IMR-90 (cell line): ENCODE data around the gene EIF2B4. TPM values are rescaled to one million over a fixed set of nuclear protein-coding genes. Genes with fewer than 3 reads are reported as not detected.

Experiments used
- ATAC-seq: fragments of 200-7000 bp; cut with Tn5 transposase; 2 replicates; pipeline ENCODE4 v1.9.1; 2020; ENCODE audit warnings: low read depth, mild to moderate bottlenecking, moderate library complexity
- BruUV-seq: library from RNA; stranded (reverse); fragments of 400-500 nt; replicated peaks from 2 replicates; lab custom pipeline; 2021; lab: Mats Ljungman, UMichigan
- CTCF ChIA-PET: fragments of 300-600 bp; formaldehyde crosslinking; extraction: SDS; loops from one replicate; lab custom pipeline; 2021; ENCODE audit warnings: antibody characterized with exemption; lab: Yijun Ruan, JAX
- POLR2A ChIA-PET: fragments of 300-600 bp; sonication (Branson Sonifier 250); formaldehyde crosslinking; loops from one replicate; lab custom pipeline; 2022; ENCODE audit warnings: antibody characterized with exemption; ENCODE audit not compliant: unreplicated experiment; lab: Charles Lee
- DNase-seq: peaks from one replicate; pipeline ENCODE4 v3.0.0; 2013
- H2AFZ ChIP-seq: replicated peaks from 2 replicates; pipeline ENCODE3; 2013; ENCODE audit warnings: low read length, mild to moderate bottlenecking; ENCODE audit not compliant: poor library complexity
- H2AK5ac ChIP-seq: 2 replicates; pipeline ENCODE4 v1.6.1; 2013; ENCODE audit warnings: low read depth, low read length, inconsistent platforms
- H2AK9ac ChIP-seq: replicated peaks from 2 replicates; pipeline ENCODE3; 2013; ENCODE audit warnings: mild to moderate bottlenecking, low read depth, low read length, moderate library complexity; ENCODE audit not compliant: poor library complexity
- H2BK120ac ChIP-seq: 2 replicates; pipeline ENCODE4 v1.6.1; 2013; ENCODE audit warnings: low read depth, low read length, inconsistent platforms
- H2BK15ac ChIP-seq: 3 replicates; pipeline ENCODE4 v1.6.1; 2013; ENCODE audit warnings: low read depth, low read length, inconsistent platforms
- H2BK20ac ChIP-seq: 2 replicates; pipeline ENCODE4 v1.6.1; 2013; ENCODE audit warnings: low read depth, mild to moderate bottlenecking, inconsistent platforms, low read length, moderate library complexity
- H2BK5ac ChIP-seq: 2 replicates; pipeline ENCODE4 v1.6.1; 2013; ENCODE audit warnings: mild to moderate bottlenecking, low read depth, low read length, inconsistent platforms; ENCODE audit not compliant: poor library complexity, severe bottlenecking
- H3K14ac ChIP-seq: replicated peaks from 2 replicates; pipeline ENCODE4 v1.6.1; 2013; ENCODE audit warnings: low read depth, low read length, inconsistent platforms
- H3K18ac ChIP-seq: 2 replicates; pipeline ENCODE4 v1.6.1; 2013; ENCODE audit warnings: low read depth, low read length, control low read depth
- H3K23ac ChIP-seq: 2 replicates; pipeline ENCODE4 v1.6.1; 2013; ENCODE audit warnings: low read depth, low read length, inconsistent platforms
- H3K27ac ChIP-seq: 2 replicates; pipeline ENCODE4 v1.5.1; 2013; ENCODE audit warnings: mild to moderate bottlenecking, control low read depth, low read length; ENCODE audit not compliant: insufficient read depth
- H3K27me3 ChIP-seq: 2 replicates; pipeline ENCODE4 v1.6.1; 2013; ENCODE audit warnings: low read length; ENCODE audit not compliant: control insufficient read depth, insufficient read depth
- H3K36me3 ChIP-seq: 2 replicates; pipeline ENCODE4 v1.6.1; 2013; ENCODE audit warnings: low read length, mixed read lengths; ENCODE audit not compliant: control insufficient read depth, insufficient read depth
- H3K4ac ChIP-seq: 2 replicates; pipeline ENCODE4 v1.6.1; 2013; ENCODE audit warnings: low read depth, low read length, inconsistent platforms
- H3K4me1 ChIP-seq: 2 replicates; pipeline ENCODE4 v1.6.1; 2013; ENCODE audit warnings: low read length, mixed read lengths; ENCODE audit not compliant: control insufficient read depth, insufficient read depth
- H3K4me2 ChIP-seq: 2 replicates; pipeline ENCODE4 v1.6.1; 2013; ENCODE audit warnings: low read depth, mild to moderate bottlenecking, control low read depth, low read length, moderate library complexity
- H3K4me3 ChIP-seq: 2 replicates; pipeline ENCODE4 v1.5.1; 2013; ENCODE audit warnings: low read depth, mild to moderate bottlenecking, control low read depth, low read length, moderate library complexity; ENCODE audit not compliant: insufficient read depth
- H3K56ac ChIP-seq: 2 replicates; pipeline ENCODE4 v1.6.1; 2013; ENCODE audit warnings: low read length, inconsistent platforms; ENCODE audit not compliant: insufficient read depth; ENCODE audit errors: extremely low read depth
- H3K79me1 ChIP-seq, 2 experiments: 2 replicates each; pipeline ENCODE4 v1.6.1; 2013; ENCODE audit warnings: low read length in 2 of 2, inconsistent platforms in 1 of 2, low read depth in 1 of 2
- H3K9ac ChIP-seq: 2 replicates; pipeline ENCODE4 v1.6.1; 2013; ENCODE audit warnings: low read depth, low read length, control low read depth
- H3K9me1 ChIP-seq: 2 replicates; pipeline ENCODE4 v1.6.1; 2013; ENCODE audit warnings: low read length, inconsistent platforms; ENCODE audit not compliant: insufficient read depth
- H3K9me3 ChIP-seq: 2 replicates; pipeline ENCODE4 v1.6.1; 2013; ENCODE audit warnings: low read length; ENCODE audit not compliant: control insufficient read depth, insufficient read depth
- H4K20me1 ChIP-seq: 2 replicates; pipeline ENCODE4 v1.6.1; 2013; ENCODE audit warnings: low read length, inconsistent platforms; ENCODE audit not compliant: insufficient read depth
- H4K5ac ChIP-seq: 2 replicates; pipeline ENCODE4 v1.6.1; 2013; ENCODE audit warnings: mild to moderate bottlenecking, low read depth, low read length, control low read depth
- H4K8ac ChIP-seq, 2 experiments: 2 replicates each; pipeline ENCODE4 v1.6.1; 2013; ENCODE audit warnings: low read depth in 2 of 2, low read length in 2 of 2, control low read depth in 1 of 2, inconsistent platforms in 1 of 2
- H4K91ac ChIP-seq: 2 replicates; pipeline ENCODE4 v1.6.1; 2013; ENCODE audit warnings: low read depth, low read length, inconsistent platforms; ENCODE audit not compliant: insufficient read depth
- MAFK ChIP-seq: IDR thresholded peaks from 2 replicates; pipeline ENCODE4 v1.6.1; 2012; ENCODE audit warnings: low read depth, low read length, improper control_type of control experiment
- MAZ ChIP-seq: IDR thresholded peaks from 2 replicates; pipeline ENCODE4 v1.6.1; 2012; ENCODE audit warnings: low read depth, mild to moderate bottlenecking, low read length, improper control_type of control experiment, moderate library complexity, borderline replicate concordance
- POLR2A ChIP-seq: IDR thresholded peaks from 2 replicates; pipeline ENCODE4 v1.6.1; 2012; ENCODE audit warnings: mild to moderate bottlenecking, low read depth, low read length
- USF2 ChIP-seq: fragments of 150-350 bp; IDR thresholded peaks from 2 replicates; pipeline ENCODE4 v1.6.1; 2017; ENCODE audit warnings: mild to moderate bottlenecking, antibody characterized with exemption, low read length, low read depth
- WGBS, 2 experiments: methylation state at CpG; one replicate each; pipeline versions ENCODE4 v1.1.5 to v1.1.7; 2013; ENCODE audit warnings: missing lambda C conversion rate in 2 of 2; ENCODE audit not compliant: insufficient read length in 1 of 2; ENCODE audit errors: extremely low coverage in 2 of 2; 5-methylcytosine and 5-hydroxymethylcytosine counted together
- dilution Hi-C: fragments of 300-500 bp; cut with HindIII; formaldehyde crosslinking; loops from one replicate; pipeline ENCODE4 v1.14.3; 2018; ENCODE audit warnings: low sequenced_read_pairs; ENCODE audit not compliant: unreplicated experiment
- in situ Hi-C: fragments of 300-500 bp; cut with MboI; formaldehyde crosslinking; loops from 3 replicates; pipeline ENCODE4 v1.14.3; 2019; ENCODE audit warnings: low sequenced_read_pairs, inconsistent platforms, mixed read lengths
- intact Hi-C: fragments of 100-400 bp; cut with micrococcal nuclease; formaldehyde crosslinking; loops from 2 replicates; pipeline ENCODE4 v1.10.0; 2022
- polyA plus RNA-seq, 3 experiments: library from polyadenylated mRNA; depleted of rRNA; stranded (reverse); fragments of >200 nt; gene quantifications; 2 replicates each; pipeline ENCODE4 v1.2.3, GENCODE V29; 2012; ENCODE audit warnings: low replicate concordance in 1 of 3
- total RNA-seq: library from RNA; depleted of rRNA; stranded (reverse); fragments of >200 nt; gene quantifications from 2 replicates; pipeline ENCODE4 v1.2.3, GENCODE V29; 2012

Gene EIF2B4
- total and polyA plus RNA-seq, 2 of the 4 experiments (the other 2 are of a cell fraction), result 40.3 to 47.9 TPM

GRCh38 chr2:27351802-27352598 is 18.1 kb downstream of the EIF2B4 start (continued):
- TF ChIP-seq MAZ, result no peak

GRCh38 chr2:27350106-27350693 is 19.9 kb downstream of the EIF2B4 start:
- H3K9ac ChIP-seq, result no peak overlapping the region
- ChIA-PET CTCF (interaction anchor here (0.5 kb wide), 1 partner anchor 53 kb away, joined by 3 read pairs; no protein-coding TSS in a partner anchor), POLR2A (no interaction called here)
- dilution Hi-C loops, result no loop called here
- H2BK120ac ChIP-seq, result no peak overlapping the region
- H4K8ac ChIP-seq, result no peak overlapping the region
- no peak overlapping the region for H3K4me3 ChIP-seq
- in situ Hi-C loops, result no loop called here
- H3K79me1 ChIP-seq, result peaks cover 27 to 59% of the 10 kb centered on the region in 2 experiments
- no peaks in the 10 kb centered on the region for H3K9me1 ChIP-seq
- H2BK20ac ChIP-seq, result no peak overlapping the region
- no peak overlapping the region for H2AFZ ChIP-seq
- H3K4me2 ChIP-seq, result no peak overlapping the region
- intact Hi-C loops, result no loop called here
- no peak overlapping the region for H3K27ac ChIP-seq
- no peak overlapping the region for H2BK15ac ChIP-seq
- H3K27me3 ChIP-seq, result no peaks in the 10 kb centered on the region
- H2AK9ac ChIP-seq, result no peak overlapping the region
- no peak overlapping the region for H2AK5ac ChIP-seq
- ATAC-seq (no peak), DNase-seq (no peak)
- no peaks in the 10 kb centered on the region for H3K36me3 ChIP-seq
- BruUV-seq, result no TSS peak
- H3K9me3 ChIP-seq, result no peaks in the 10 kb centered on the region
- peaks cover 8% of the 10 kb centered on the region for H4K20me1 ChIP-seq
- H3K18ac ChIP-seq, result no peak overlapping the region
- H3K4ac ChIP-seq, result no peak overlapping the region
- H3K23ac ChIP-seq, result no peak overlapping the region
- H4K5ac ChIP-seq, result no peak overlapping the region
- no peak overlapping the region for H3K14ac ChIP-seq
- no peak overlapping the region for H3K56ac ChIP-seq
- no peak overlapping the region for H2BK5ac ChIP-seq
- no peak overlapping the region for H4K91ac ChIP-seq
- H3K4me1 ChIP-seq, result peaks cover 3% of the 10 kb centered on the region
- WGBS, 2 experiments, result 90% methylated on average over 2 of the region's 7 CpGs; no CpG with 5 or more reads in 1 of the 2 experiments
- TF ChIP-seq USF2, result no peak
- peak; percentile 12; the same call in 1 of the 2 replicates for TF ChIP-seq MAFK
- TF ChIP-seq POLR2A, result no peak
